Adrenal gland (tissue), 5 donors: ENCODE results near the gene SNX8.

Source experiments
- POLR2A ChIP-seq, 2 donors: fragments of 450-650 bp; IDR thresholded peaks; one replicate each; pipeline ENCODE4 v1.6.1; 2017; ENCODE audit warnings: antibody characterized with exemption in 2 of 2, mild to moderate bottlenecking in 2 of 2, moderate library complexity in 1 of 2
- TF ChIP-seq, protein P1 (sequence below), 6 experiments: fragments of 450-650 bp in 4 of 6; fragments of 200-600 bp in 2 of 6; sonication (generic) in 1 of 6; IDR thresholded peaks; 1 replicate in 5 of 6; 2 replicates in 1 of 6; pipeline versions ENCODE4 v1.5.1 to v1.8.0; 2016 to 2021; ENCODE audit warnings: antibody characterized with exemption in 6 of 6, mild to moderate bottlenecking in 2 of 6, moderate library complexity in 1 of 6
- donor health status: DM: no; HTN: no; CAD: no.

DNA sequence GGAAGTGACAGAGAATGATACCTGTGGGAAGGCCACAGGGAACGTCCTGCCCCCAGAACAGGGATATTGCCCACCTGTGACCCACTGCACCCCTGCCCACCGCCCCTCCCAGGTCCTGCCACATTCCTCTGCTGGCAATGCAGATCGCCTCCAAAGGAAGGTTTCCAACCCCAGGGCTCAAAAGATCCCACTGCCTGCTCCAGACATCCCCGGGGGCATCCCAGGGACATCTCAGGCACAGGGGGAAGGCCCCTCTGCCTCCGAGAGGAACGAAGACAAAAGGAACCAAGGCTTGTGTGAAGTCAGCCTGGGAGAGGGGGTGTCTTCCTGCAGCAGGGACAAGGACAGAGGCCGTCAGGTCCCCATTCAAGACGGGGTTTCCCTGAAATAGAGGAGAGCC lies 43.7 kb downstream of the SNX8 start:
- TF ChIP-seq, protein P1, sequence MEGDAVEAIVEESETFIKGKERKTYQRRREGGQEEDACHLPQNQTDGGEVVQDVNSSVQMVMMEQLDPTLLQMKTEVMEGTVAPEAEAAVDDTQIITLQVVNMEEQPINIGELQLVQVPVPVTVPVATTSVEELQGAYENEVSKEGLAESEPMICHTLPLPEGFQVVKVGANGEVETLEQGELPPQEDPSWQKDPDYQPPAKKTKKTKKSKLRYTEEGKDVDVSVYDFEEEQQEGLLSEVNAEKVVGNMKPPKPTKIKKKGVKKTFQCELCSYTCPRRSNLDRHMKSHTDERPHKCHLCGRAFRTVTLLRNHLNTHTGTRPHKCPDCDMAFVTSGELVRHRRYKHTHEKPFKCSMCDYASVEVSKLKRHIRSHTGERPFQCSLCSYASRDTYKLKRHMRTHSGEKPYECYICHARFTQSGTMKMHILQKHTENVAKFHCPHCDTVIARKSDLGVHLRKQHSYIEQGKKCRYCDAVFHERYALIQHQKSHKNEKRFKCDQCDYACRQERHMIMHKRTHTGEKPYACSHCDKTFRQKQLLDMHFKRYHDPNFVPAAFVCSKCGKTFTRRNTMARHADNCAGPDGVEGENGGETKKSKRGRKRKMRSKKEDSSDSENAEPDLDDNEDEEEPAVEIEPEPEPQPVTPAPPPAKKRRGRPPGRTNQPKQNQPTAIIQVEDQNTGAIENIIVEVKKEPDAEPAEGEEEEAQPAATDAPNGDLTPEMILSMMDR (IDR thresholded peaks at IDR 0.05): no peak
- TF ChIP-seq POLR2A (IDR thresholded peaks at IDR 0.05): no peak
